DMS114 treated with DMSO at 0.1 percent for 48 hours (cell line): Measurements from ENCODE around the gene CYP19A1.

Experiments
- DNase-seq: peaks from one replicate; lab custom pipeline; 2025; ENCODE audit not compliant: unreplicated experiment; lab: John Stamatoyannopoulos, UW

Gene CYP19A1

DNA sequence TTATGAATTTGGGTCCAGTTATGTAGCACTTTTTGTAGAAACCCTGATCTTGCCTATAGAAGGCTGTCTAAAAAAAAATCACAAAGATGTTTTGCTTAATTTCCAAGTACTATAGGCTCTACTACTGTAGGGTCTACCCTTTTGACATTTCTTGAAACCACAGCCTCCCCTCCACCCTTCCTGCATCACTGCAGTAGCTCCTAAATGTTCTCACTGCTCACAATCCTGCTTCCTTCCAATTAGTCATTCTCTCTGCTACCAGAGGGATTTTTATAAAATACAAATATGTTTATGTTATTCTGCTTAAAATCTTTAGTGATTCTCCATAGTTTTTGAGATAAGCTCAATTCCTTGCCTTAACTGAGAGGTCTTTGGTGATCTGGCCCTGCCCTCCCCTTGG is 114.0 kb downstream of the CYP19A1 start:
- no peak for DNase-seq

DNA sequence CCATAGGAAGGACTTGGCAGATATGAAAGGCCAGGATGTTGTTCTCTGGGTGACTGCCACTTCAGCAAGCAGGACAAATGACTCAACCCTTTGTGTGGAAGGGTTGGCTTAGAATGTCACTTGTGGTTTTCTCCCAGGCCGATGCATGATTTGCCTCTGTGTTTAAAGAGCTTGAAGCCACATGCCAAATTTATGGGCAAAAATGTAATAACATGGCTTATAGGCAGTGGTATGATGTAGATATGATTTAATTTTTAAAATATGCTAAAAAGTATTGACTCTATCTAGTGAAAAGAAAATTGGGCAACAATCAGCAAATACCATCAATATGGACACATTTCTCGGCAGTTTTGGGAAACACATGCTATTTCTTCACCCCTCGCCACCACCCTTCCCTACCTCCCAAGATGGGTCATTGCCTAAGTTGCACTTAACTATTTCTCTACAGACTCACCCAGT is 114.6 kb downstream of the CYP19A1 start:
- no peak for DNase-seq

DNA sequence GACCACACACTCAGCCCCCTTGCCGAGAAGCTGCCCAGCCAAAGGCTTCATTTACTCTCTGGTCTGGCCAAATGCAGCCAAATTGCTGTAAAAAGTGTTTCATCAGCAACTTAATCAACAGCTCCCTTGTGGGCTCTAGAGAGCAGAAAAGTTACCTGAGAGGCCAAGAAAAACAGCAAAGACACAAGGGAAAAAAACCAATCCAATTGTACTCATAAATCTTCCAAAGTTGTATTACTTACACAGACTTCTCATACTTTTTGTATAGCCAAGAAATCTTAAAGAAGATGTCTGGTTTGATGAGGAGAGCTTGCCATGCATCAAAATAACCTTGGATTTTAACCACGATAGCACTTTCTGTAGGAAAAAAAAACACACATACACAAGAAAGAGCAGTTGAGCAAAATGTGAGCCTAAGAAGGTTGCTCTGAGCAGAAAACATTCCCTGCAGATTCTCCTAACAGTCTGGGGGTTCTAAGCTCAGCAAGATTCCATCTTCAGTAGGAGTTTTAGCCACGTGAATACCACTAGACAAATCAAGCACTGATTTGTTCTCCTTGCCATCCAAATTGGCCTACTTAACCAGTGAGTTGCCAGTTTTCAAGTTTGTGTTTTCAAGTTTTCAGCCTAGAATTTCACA is 120.0 kb downstream of the CYP19A1 start:
- DNase-seq = no peak

DNA sequence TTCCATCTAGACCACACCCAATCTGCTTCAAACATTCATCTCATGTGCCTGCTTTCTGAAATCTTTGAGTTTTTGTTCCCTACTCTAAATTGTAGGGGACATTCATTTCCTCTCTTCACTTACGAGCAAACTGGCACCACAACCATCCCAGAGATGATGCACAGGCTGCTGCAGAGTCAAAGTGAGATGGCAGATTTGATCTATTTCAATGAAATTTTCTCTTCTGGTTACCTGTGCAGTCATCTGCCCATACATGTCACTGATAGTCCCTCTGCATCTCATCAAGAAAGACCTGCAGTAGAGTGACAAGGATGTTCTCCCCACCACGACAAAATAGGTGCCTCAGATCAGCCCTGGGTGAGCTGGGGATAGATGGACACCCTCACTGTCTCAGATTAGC is 125.5 kb downstream of the CYP19A1 start:
- DNase-seq = no peak

DNA sequence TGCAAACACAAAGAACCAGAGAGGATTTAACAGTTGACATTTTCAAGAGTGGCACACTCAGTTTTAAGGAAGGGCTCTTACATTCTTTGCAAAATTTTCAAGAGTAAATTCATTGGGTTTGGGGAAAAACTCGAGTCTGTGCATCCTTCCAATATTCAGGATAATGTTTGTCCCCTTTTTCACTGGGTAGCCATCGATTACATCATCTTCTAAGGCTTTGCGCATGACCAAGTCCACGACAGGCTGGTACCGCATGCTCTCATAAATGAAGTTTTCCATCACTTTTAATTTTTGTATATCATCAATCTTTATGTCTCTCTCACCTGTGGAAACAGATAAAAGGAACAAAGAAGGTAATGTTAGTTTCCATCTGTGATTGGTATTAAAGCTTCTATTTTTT is 126.2 kb downstream of the CYP19A1 start:
- no peak for DNase-seq

DNA sequence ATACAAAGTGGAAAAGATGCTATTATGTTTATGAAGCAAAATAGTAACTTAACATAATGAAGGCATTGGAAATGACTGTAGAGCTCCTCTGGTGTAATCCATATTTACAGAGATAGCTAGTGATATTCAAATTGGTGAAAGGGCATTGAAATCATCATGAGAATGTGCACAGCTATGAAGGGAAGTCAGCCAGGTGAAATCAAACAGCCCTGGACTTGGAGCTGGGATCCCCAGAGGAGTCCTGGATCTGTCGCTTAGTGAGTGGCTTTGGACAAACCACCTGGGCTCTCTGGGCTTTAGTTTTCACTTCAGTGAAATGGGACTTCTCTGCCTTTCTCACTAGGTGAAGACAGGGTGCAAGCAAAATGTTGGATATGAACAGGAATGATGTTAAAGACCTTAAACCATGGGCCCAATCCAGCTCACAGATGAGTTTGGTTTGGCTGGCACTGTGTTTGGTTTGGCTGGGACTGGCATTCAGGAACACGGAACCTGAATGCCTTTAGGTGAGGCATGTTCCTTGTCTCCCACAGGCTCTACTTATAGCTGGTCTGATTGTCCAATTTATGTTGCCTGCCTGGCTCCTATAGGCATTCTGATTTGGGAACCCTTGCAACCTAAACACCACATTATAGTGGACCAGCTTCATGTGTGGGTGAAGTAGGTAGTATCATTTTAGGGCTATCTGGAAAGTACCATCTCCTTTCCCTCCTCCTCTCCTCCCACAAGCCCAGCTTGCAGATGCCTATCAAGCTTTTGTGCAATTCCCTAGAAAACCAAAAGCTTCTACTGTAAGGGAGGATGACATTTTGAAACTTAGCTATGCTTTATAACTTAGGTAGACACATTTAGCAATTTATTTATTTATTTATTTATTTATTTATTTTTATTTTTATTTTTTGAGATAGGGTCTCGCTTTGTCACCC is 133.1 kb downstream of the CYP19A1 start:
- DNase-seq = no peak

DNA sequence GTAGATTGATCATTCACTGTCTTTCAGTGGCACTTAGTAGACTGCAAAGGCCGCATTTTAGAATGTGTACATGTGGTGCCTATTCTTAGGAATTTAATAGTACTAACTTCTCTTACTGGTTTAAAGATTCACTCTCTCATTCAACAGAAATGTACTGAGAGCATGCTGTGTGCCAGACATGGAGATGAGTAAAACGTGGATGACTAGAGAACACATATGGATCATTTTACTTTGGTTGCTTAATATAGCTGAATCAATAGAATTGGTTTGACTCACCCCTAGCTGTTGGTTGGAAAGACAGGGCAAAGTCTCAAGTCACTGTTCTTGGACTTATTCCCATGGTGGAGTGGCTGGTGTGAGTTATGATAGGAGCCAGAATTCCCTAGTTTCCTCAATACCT is 134.6 kb downstream of the CYP19A1 start:
- no peak for DNase-seq

DNA sequence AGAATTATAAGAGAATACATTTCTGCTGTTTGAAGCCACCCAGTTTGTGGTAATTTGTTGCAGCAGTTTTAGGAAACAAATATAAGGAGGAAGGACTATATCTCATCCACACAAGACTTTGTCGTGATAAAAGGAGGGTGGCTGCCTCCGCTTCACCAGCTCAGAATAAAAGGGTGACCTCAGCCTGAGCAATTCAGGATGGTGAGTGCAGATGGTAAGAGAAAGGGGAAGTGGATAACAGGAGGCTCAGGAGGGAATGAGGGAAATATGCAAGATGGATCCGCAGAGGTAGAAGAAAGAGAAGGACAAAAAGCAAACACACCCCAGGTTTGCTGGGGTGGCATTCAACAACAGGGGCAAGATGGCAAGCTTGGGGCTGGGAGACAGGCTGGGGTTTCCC is 135.6 kb downstream of the CYP19A1 start:
- no peak for DNase-seq

DNA sequence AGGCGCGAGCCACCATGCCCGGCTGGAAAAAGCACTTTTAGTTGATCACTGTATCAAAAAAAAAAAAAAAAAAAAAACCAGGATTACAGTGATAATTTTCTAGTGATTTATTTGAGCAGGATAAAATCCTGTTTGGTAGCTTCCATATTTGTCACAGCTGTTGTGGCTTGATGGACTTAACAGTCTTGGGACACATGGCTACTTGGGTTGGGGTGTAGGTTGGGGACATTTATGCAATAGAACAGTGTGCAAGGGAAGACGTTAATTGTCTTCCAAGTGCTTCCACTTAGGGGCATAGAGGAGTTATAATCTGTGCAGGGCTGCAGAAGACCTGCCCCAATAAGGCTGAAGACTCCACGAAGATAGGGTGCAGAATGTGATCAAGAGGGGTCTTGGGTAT is 136.8 kb downstream of the CYP19A1 start:
- DNase-seq = no peak

DNA sequence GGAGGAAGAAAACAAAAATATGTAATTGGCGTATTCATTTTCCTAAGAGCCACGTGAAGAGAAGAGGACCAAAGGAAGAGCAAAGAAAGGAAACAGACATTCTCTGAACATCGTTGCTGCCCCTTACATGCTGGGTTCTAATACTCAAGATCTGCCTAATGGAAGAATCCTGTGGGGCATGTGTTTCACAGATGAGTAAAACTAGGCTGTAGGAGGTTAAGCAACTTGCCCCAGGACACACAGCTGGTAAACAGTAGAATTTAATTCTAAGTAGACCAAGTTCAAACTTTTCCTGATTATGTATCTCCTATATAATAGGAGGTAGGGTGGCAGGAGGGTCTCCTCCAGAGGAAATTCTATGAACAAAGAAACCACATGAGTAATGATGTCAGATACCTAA is 137.6 kb downstream of the CYP19A1 start:
- DNase-seq = no peak

DNA sequence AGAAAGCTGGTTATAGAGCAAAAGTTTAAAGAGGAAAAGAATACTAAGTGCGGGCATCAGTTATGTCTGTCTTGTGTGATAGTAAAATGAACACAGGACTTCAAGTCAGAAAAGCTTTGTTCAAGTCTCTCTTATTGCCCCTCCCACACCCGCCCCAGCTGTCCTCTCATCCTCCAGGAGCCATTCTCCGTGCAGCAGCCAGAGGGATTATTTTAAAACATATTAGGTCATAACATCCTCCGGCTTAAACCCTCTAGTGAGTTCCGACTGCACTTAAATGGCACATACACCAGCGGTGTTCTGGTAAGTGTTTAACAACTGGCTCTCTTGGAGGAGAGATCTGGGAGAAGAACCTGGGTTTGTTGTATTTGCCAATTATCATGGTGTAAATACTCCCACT is 138.9 kb downstream of the CYP19A1 start:
- DNase-seq = no peak

DNA sequence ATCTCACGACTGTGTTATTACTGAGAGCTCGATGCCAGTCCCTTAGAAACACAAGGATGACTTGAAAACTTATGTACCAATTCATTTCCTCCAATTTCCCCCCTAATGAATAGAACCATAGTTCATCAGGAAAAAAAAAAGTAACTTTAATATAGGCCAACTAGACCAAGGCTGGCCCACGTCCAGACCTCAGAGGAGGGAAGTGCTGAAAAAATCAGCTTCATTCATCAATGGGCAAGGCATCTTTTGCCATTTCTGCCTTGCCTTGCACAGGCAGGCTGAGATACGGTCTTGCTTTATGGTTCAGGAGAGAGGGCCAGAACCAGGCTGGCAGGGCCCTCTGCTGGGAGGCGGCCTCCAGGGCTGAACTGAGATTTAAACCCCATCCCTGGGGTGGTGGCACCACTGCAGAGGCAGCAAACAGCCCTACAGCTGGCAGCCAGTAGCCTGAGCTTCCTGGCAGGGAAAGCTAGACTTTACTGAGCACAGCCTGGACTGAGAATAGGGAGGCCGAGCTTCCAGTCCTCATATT is 139.6 kb downstream of the CYP19A1 start:
- no peak for DNase-seq

DNA sequence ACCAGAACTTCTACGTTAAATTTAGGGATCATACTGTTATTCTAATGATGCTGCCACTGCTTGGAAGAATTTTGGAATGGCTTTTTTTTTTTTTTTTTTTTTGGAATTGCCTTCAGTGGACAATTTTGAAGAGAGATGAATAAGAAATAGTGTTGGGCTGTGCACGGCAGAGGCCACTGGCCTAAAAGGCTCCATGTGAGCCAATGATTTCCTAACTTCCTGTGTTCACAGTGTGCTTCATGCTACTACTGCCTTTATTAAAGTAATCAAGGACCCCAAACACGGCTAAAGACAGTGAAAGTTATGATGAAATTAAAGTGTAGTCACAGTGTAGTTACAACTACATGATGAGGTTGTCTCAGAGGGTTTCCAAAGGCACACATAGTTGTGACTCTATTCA is 142.9 kb downstream of the CYP19A1 start:
- DNase-seq = no peak

DNA sequence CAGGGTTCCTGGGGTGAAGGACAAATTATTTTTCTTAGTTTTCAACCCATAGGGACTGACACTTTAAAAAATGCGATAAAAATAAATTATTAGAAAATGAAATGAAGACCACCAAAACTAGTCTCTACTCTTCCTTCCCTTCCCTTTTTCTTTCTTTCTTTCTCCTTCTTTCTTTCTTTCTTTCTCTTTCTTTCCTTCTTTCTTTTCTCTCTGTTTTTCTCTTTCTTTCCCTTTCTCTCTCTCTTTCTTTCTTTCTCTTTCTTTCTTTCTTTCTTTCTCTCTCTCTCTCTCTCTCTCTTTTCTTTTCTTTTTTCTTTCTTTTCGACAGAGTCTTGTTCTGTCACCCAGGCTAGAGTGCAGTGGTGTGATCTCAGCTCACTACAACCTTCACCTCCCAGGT is 144.4 kb downstream of the CYP19A1 start:
- DNase-seq = no peak

DNA sequence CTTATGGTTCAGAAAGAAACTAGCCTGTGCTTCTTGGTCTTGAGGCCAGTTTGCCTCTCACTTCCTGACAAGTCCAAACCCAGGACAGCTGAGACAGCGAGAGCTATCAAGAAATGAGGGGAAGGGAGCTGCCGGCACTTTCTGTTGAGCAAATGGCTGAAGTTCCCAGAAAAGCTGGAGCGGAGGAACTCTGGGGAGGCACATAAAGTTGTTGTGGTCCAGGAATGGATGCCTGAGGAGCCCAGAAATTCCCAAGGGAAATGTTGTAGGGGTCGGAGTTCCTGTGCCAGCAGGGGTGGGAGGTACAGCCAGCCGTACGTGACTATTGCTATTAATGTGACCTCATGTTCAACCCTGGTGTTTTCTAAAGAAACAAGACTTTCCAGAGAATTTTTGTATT is 144.9 kb downstream of the CYP19A1 start:
- DNase-seq = no peak

DNA sequence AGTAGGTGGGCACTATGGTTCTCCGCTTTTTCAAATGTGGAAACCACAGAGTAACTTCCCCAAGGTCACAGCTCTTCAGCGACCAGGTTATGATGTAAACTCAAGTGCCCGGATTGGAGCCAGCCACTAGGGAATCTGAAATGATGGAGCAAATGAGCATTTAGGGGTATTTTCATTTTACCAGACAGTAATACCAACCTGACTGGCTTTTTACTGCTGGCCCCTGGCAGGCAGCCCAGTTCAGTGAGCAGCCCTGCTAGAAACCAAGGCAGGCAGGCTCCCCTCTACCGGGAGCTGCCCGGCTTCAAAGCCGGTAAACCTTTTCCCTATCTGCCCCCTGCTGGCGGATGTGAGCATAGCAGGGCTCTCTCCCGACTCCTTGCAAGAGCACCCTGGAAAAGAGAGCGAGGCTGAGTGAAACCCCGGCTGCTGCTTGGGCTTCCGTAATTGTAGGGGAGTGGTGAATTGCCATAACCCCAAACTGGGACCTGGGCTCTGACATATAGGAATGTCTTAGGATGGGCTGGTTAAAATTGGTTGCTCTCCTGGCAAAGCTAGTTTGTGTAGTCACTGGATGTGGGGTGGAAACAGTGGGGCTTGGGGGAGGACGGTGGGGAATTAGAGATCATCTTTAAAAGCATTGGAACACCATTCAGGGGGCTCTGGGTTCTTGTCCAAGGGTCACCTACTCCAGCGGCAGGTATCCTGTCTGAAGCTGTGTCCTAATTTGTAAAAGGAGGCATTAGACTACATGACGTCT is 145.7 kb downstream of the CYP19A1 start:
- peak; percentile 54 for DNase-seq

DNA sequence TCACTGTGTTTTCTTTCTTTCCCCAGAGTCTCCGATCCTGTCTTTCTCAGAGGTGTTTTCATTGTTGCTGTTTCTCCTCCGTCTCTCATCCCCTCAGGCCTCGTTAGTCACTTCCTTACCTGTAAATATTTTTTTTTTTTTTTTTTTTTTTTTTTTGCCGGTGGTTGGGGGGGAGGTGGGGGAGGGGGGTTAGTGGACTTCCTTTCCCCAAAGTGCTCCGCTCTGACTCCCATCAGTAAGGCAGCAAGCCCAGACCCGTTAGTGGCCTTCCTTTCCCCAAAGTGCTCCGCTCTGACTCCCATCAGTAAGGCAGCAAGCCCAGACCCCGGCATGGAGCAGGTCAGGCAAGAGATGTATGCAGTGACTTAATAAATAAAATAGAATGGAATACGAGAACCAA is 146.6 kb downstream of the CYP19A1 start:
- no peak for DNase-seq

DNA sequence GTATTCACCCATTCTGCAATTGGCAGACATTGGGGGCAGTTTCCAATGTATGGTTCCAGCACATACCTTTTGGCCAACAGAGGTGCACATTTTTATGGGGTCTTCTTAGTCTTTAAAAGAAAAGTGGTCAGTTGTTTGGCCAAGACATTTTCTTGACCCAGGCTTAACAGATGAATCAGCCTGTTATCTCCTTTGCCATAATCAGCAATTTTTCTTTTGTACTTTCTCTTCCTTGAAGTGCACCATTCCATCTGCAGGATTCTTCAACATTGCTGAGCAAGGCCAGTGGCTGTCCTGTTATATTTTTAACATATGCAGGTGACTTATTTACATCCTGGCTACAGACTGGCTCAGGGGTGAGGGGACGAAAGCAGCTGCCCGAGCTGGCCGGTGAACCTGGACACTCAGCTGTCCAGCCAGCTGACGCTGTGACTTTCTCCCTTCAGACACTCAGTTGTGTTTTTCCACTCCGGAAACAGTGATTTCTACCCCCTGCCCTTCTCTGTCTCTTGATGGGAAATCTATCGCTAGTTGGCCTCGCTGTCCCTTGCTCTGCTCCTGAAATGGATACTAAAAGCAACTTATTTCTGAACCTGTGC is 147.2 kb downstream of the CYP19A1 start:
- no peak for DNase-seq

DNA sequence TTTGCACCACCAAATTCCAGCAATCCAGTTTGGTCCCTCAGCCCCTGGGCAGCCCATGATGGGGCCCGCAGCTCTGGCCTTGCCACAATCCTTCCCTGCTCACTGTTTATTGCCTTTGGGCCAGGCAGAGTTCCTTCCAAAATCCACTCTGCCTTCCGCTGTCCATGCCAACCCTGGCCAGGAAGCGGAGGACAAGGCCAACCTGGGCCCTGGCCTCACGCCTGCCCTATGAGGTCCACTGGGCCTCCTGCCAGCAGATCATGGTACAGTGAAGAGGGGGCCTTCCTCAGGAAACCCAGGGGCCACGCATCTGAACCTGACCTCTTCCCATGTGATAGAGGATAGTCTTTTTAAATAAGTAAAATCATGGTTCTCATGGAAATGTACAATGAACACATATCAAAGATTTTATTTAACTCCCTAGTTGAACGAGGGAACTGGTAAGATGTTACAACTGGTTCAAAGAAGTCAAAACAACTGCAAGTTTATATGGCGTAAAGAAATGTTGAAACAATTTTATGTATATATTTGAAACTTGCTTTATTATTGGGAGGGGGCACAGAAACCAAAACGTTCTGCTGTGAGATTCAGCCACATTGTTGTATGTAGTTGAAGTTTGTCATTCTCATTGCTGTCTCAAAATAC is 147.8 kb downstream of the CYP19A1 start:
- no peak for DNase-seq

DNA sequence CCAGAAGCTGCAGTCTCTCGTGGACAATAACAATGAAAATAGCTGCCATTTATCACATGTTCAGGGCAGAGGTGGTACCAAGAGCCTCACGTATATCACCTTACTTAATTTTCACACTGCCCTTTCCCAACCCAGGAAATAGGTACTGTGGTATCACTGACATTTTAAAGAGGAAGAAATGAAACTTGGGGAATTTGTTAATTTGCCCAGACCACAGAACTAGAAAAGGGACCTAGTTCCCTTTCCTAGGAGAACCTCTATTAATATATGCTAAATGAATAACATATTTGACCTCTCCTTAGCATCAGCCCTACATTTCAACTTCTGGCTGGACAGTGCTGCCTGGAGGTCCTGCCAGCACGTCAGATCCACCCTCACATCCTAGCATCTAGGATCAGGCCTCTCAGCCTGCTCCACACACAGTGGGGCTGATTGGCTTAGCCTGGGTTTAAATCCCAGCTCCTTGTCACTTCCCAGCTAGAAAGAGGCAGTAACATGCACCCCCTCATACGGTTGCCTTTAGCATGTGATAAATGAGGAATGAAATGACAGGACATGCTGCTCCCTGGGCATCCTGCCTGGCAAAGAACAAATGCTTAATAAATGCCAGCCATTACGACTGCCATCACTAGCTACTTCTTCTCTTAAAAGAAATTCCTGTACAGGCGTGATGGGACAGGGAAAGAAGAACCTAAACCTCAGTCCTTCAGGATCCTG is 148.6 kb downstream of the CYP19A1 start:
- DNase-seq = no peak
